Esophagus squamous epithelium (tissue), 4 donors: ENCODE results near the gene ZNF846.

ENCODE experiments used
- POLR2A ChIP-seq, 4 donors: fragments of 450-650 bp; IDR thresholded peaks; one replicate each; pipeline ENCODE4 v1.6.1; 2017; ENCODE audit warnings: antibody characterized with exemption in 4 of 4, mild to moderate bottlenecking in 4 of 4, moderate library complexity in 3 of 4
- TF ChIP-seq, protein P1 (sequence below), 6 experiments: fragments of 450-650 bp in 4 of 6; fragments of 200-600 bp in 2 of 6; sonication (generic) in 2 of 6; IDR thresholded peaks; one replicate each; pipeline ENCODE4 v1.5.1; 2016 to 2019; ENCODE audit warnings: antibody characterized with exemption in 6 of 6, mild to moderate bottlenecking in 4 of 6, moderate library complexity in 4 of 6

GRCh38 chr19:9808855-9809824 is 40.6 kb upstream of the ZNF846 start:
- TF ChIP-seq, protein P1, sequence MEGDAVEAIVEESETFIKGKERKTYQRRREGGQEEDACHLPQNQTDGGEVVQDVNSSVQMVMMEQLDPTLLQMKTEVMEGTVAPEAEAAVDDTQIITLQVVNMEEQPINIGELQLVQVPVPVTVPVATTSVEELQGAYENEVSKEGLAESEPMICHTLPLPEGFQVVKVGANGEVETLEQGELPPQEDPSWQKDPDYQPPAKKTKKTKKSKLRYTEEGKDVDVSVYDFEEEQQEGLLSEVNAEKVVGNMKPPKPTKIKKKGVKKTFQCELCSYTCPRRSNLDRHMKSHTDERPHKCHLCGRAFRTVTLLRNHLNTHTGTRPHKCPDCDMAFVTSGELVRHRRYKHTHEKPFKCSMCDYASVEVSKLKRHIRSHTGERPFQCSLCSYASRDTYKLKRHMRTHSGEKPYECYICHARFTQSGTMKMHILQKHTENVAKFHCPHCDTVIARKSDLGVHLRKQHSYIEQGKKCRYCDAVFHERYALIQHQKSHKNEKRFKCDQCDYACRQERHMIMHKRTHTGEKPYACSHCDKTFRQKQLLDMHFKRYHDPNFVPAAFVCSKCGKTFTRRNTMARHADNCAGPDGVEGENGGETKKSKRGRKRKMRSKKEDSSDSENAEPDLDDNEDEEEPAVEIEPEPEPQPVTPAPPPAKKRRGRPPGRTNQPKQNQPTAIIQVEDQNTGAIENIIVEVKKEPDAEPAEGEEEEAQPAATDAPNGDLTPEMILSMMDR (IDR thresholded peaks at IDR 0.05), result no peak
- no peak for TF ChIP-seq POLR2A (IDR thresholded peaks at IDR 0.05)
